Stimulated activated CD8-positive, alpha-beta memory T cell treated with anti-CD3 and anti-CD28 coated beads, Interleukin-15, amount 100 ng/mL, for 4 hours (primary cell): ENCODE results near the gene KRTAP5-4.
"Not testable (repeated sequence)": the region's sequence is repeated elsewhere in the genome, so short reads cannot be mapped to it uniquely, and the experiment has no call there.

Source experiments
- DNase-seq, 2 donors: peaks; one replicate each; pipeline ENCODE4 v3.0.0-alpha.2; 2020; ENCODE audit warnings: low read depth in 2 of 2

KRTAP5-4 gene

GRCh38 chr11:1637628-1638027, 15.7 kb upstream of the KRTAP5-4 start:
- DNase-seq = no peak

- no peak for DNase-seq
These were observed 14.5 kb upstream of the KRTAP5-4 start for GRCh38 chr11:1636291-1636950.

GRCh38 chr11:1633864-1634263, 11.9 kb upstream of the KRTAP5-4 start:
- no peak for DNase-seq

- no peak for DNase-seq
These were observed 10.2 kb upstream of the KRTAP5-4 start for GRCh38 chr11:1632053-1632714.

- DNase-seq = no peak
These were observed 9.2 kb upstream of the KRTAP5-4 start for GRCh38 chr11:1631066-1631568.

GRCh38 chr11:1630271-1630670, 8.3 kb upstream of the KRTAP5-4 start:
- DNase-seq = no peak

GRCh38 chr11:1629326-1630185, 7.6 kb upstream of the KRTAP5-4 start, which contains the start of gene KRTAP5-5:
Gene KRTAP5-5 (plus strand): TSS chr11:1629775. CDS start chr11:1629841, 66 bp downstream.
- DNase-seq = no peak

GRCh38 chr11:1628506-1629325, 6.8 kb upstream of the KRTAP5-4 start:
- DNase-seq = peak; percentile 6 to 12

GRCh38 chr11:1625541-1625940, 3.6 kb upstream of the KRTAP5-4 start:
- no peak for DNase-seq

GRCh38 chr11:1624621-1625020, 2.7 kb upstream of the KRTAP5-4 start:
- no peak for DNase-seq

GRCh38 chr11:1623716-1624115, 1.8 kb upstream of the KRTAP5-4 start:
- DNase-seq = no peak

- no peak for DNase-seq
These were observed 2.5 kb downstream of the KRTAP5-4 start for GRCh38 chr11:1619449-1619848.

GRCh38 chr11:1618231-1618630, 3.7 kb downstream of the KRTAP5-4 start:
- DNase-seq = no peak

GRCh38 chr11:1608363-1608762, 13.6 kb downstream of the KRTAP5-4 start, which contains the start of gene KRTAP5-3:
Gene KRTAP5-3 (minus strand): TSS chr11:1608463. CDS start chr11:1608385, 78 bp downstream.
- no peak for DNase-seq

- not testable (repeated sequence) for DNase-seq
These were observed 14.0 kb downstream of the KRTAP5-4 start for GRCh38 chr11:1607901-1608300.

- not testable (repeated sequence) for DNase-seq
These were observed 14.6 kb downstream of the KRTAP5-4 start for GRCh38 chr11:1607156-1607845.

- DNase-seq = not testable (repeated sequence)
These were observed 16.0 kb downstream of the KRTAP5-4 start for GRCh38 chr11:1605923-1606322.

GRCh38 chr11:1604711-1605110, 17.2 kb downstream of the KRTAP5-4 start:
- DNase-seq = no peak

- no peak for DNase-seq
These were observed 17.8 kb downstream of the KRTAP5-4 start for GRCh38 chr11:1604181-1604580.

GRCh38 chr11:1603629-1604028, 18.3 kb downstream of the KRTAP5-4 start:
- no peak for DNase-seq

GRCh38 chr11:1601663-1602062, 20.3 kb downstream of the KRTAP5-4 start:
- DNase-seq = not testable (repeated sequence)
